GM15510 (cell line): ENCODE results near the gene ZFHX3.

Experiments
- POLR2A ChIP-seq: IDR thresholded peaks from 3 replicates; pipeline ENCODE4 v1.6.1; 2011; ENCODE audit warnings: borderline replicate concordance; ENCODE audit not compliant: insufficient read length; ENCODE audit errors: extremely low read depth

The ZFHX3 gene

DNA sequence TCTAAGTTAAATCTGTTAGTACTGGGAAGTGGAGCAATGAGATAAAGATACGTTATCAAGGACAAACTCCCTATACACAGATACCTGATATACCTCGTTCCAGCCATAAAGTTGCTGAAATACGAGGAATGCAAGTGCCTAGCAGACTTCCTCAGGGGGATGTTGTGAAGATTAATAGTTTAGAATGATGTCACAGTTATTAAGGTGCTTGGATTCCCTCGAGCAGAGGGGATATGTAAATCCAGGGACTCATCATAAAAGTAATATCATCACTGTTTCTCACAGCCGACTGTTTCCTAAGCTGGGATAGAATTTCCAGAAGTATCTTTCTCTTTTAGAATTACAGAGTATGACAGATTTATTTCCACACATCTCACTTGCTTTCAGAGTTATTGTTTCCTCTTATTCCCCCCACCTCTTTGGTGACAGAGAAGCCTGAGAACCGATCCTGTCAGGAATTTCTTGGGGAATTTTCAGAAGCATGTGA is 28.4 kb upstream of the ZFHX3 start:
- no peak for TF ChIP-seq POLR2A

GRCh38 chr16:73074382-73074781 is 26.5 kb upstream of the ZFHX3 start:
- no peak for TF ChIP-seq POLR2A

GRCh38 chr16:73071131-73071940 is 23.4 kb upstream of the ZFHX3 start:
- TF ChIP-seq POLR2A, result no peak

DNA sequence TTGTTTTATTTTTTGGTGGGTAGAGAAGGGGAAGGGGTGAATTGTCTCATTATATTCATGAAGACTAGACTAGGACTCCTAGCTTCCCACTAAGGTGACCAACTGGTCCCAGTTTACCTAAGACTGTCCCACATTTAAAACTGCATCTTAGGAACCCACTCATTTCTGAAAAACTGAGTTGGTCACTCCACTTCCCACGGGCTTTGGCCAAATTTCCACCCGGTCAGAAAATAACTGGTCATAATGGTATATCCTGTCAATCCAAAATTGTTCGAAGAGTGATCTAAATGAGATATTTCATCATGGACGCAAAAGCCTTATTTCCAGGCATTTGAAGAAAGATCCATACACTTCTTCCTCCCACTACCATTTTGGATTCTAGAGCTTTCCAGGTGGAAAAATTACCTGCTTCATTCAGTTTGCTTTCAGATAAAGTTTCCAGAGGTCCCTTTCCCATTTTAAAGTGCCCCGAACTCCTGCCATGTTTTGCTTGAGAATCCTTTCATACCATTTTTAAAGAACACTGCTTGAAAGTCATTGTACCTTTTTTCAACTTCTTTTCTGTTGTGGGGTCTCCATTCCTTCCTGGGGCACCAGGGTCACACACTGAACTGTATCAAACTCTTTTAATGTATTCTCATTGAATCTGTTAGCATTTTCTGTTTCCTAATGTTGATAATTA is 21.8 kb upstream of the ZFHX3 start:
- TF ChIP-seq POLR2A, result no peak

DNA sequence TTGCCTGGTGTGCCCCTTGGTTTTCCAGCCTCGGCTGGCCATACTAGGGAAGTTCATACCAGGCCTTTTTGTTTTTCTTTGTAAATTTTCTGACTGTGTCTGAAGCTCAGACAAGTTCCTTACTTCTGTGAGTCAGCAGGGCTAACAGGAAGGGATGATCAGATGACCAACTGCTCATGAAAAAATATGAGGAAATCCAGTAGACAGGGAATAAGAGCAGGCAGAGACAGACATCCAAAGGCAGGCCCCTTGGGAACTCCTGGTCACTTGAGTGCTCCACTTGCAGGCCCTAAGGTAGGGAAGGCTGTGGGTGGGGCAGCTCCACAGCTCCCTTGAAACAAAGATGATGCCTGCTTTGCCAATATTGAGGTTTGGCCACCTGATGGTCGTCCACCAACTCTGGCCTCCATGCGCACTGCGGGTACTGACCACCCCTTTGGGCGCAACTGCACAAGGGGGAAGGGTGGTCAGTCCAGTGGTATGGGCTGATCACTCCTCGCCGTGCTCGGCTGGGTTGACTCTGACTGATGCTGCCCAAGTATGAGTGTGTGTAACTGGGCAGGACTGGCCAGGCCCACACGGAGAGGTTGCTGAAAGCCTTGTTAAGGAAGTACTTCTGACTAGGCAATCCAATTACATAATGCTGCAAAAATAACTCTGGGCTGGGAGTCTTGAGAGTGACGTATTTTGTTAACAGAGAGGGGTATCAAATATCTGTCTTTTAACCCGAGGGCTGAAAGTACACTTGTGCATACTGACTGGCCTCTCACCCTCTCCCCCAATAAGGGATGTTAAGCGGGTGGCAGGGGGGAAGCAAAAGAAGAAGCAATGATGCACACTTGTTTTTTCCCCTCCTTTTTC is 20.8 kb upstream of the ZFHX3 start:
- no peak for TF ChIP-seq POLR2A

DNA sequence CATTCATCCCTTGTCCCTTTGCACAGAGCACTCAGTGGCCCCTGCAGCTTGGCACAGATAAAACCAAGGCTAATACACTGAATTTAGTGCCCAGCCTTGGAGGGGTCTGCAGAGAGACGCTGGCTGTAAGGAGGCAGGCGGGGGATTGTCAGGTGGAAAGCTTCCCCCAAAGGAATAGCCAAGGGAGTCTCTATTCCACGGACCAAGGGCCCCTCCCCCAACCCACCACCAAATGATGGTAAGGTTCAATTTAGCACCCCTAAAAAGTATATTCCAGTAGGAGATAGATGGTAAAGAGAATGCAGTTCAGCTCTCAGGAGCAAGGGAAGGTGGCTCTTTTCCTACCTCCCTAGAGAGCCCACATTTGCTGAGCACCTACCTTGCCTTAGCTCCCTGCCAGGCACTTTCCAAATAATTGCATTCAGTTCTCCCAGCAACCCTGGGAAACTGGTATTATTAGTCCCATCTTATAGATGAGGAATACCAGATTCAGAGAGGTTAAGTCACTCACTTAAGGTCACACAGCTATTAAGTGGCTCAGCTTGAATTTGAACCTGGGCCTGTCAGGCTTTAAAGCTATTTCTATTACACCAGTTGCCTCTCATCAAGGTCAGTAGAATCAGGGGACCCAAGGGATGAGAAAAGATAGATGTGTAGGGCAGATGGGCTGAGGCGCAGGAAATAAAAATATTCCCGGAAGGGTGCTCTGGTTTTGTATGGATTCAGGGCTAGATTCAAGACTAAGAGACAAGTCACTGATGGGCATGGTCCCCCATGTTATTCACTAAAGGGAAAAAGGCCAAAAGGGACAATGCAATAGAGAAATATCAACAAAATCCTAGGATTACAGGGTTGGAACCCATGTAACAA is 20.0 kb upstream of the ZFHX3 start:
- TF ChIP-seq POLR2A, result no peak

DNA sequence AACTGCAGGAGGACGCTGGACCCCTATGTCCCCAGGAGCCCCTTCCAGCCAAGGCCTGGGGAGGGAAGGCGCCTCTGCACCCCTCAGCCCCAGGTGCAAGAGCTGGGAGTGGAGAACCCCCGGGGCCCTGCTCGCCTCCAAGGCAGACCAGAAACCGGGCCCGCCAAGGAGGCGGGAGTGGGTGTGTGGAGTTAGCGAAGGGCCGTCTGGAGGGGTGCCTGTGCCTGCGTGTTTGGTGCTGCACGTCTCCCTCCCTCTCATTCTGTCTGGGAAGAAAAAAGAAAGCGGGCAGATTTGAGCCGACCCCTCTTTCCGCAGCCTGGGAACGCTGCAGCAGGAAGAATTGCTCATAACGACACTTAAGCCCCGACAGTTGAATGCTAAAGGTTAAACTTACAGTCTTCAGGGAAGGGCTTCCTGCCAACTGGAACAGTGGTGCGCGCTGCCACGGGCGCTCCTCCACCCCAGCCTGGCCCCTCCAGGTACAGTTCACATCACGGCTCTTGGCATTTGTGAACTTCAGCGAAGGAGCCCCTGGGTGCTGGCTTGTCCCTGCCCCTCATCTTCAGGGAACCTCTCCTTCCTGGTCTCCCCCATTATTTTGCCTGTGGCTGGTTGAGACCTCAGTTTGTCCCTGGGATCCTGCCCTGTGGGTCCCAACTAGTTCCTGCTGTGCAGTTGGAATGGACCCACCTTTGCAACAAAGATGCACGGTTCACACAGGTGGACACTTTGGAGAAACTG is 19.2 kb upstream of the ZFHX3 start:
- no peak for TF ChIP-seq POLR2A

DNA sequence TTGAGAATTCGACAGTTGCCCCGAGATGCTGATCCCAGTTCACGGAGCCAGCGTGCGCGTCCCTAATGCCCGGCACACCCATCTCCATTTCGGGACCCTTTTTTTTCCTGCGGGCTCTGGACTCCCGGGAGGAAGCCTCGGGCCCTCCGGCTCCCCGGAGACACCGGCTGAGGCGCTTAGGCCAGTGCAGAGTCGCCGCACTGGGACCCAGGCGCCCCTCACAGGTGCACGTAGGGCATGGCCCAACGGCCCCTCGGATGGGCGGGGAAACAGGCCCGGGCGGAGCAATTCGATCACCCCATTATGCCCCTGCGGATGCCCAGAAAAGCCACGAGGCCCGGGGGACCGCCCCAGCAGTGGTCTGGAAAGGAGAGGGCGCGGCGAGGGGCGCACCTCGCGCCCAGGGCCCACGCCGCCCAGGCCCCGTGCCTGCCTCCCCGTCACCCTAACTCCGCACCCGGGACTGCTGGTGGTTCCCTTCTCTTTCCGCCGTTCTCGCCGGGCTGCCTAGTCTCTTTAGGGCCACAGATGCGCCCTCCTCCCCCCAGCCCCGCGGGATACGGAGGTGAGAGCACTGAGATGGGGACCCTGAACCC is 18.5 kb upstream of the ZFHX3 start:
- TF ChIP-seq POLR2A, result no peak

GRCh38 chr16:73065632-73066330 is 17.9 kb upstream of the ZFHX3 start:
- TF ChIP-seq POLR2A, result no peak

DNA sequence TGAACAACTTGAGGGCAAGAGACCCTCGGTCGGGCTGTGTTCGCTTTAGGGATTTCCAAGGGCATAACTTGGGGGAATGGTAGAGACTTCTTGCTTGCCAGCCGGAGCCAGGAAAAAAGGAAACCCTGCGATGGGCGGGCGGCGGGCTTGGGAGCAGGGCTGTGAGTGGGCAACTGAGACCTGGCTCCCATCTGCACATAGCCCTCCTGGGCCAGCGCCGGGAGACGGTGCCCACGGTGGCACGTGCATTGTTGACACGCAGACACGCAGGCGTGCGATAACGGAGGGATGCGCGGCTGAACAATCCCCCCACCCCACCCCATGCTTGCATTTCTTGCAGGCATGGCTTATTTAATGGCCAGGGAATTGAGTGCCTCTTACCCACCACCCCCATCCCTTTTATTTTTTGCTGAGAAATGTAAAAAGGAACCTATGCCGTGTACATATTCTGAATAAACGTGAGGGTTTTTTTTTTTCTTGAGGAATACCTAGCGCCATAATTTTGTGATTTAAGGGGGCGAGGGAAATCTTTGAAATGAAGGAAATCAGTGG is 17.1 kb upstream of the ZFHX3 start:
- no peak for TF ChIP-seq POLR2A

DNA sequence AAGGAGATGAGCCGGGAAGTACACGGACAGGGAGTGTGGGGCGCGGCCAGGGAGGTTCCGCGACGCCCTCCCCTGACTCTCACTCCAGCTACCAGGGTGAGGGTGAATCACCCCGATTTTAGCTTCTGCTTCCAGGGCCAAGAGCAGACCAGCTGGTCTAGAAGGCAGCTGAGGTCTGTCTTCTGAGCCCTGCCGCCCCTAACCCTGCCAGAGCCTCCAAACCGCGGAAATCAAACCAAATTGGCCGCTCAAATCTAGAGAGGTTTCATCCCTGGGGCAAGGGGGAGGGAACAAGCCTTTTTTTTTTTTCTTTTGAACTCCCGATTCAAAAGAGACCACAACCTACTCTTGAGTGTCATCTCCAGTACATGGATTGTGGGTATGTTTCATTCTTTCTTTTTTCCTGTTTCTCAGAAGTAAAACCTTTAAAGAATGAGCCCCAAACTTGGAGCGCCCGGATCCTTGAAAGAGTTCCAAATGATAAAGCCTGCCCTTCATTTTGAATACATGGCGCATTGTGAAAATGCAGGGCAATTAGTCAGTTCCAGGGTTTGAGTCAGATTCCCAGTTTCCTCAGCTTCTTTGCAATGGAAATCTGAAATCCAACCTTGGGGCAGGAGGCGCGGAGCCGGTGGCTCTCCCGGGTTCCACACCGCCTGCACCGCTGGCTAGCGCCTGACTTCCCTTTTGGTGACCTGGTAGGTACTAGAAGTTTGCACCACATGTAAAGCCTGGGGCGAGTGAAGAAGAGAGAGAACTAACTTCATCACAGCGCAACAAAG is 16.5 kb upstream of the ZFHX3 start:
- no peak for TF ChIP-seq POLR2A

DNA sequence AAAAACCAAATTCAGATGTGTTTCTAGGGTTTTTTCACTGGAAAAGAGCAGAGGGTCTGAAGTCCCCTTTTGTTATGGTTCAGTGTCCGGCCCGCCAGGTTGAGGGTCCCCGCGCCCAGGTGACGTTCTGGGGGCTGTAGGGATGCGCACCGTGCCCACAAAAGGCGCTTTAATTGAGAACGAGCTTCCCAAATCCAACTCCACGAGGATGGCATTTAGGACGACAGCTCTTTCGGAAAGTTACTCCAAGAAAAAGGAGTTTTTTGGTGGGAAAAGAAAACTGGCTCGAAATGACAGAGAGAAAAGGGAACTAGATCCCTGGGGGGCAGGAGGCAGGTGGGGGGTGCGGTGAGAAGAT is 15.9 kb upstream of the ZFHX3 start:
- no peak for TF ChIP-seq POLR2A
